Measurements from ENCODE around the gene ZMIZ1.

DNA sequence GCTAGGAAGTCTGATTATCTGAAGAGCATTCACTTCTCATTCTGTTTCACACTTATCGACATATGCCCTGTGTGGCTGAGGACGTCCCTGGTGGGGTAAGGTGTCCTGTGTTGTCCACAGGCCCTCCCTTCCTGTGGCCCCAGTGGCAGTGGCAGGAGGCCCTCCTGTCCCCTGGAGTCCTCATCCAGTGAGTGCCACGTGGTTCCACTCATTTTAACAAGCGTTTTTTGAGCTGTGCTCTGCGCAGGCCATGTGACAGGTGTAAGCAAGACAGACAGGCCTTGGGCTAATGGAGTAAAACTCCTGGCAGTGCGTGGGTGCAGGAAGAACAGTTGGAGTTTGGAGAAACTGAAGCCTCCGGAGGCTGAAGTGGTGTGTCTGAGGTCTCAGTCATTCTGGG, 239.2 kb downstream of the ZMIZ1 start:
- TF ChIP-seq, protein P1, sequence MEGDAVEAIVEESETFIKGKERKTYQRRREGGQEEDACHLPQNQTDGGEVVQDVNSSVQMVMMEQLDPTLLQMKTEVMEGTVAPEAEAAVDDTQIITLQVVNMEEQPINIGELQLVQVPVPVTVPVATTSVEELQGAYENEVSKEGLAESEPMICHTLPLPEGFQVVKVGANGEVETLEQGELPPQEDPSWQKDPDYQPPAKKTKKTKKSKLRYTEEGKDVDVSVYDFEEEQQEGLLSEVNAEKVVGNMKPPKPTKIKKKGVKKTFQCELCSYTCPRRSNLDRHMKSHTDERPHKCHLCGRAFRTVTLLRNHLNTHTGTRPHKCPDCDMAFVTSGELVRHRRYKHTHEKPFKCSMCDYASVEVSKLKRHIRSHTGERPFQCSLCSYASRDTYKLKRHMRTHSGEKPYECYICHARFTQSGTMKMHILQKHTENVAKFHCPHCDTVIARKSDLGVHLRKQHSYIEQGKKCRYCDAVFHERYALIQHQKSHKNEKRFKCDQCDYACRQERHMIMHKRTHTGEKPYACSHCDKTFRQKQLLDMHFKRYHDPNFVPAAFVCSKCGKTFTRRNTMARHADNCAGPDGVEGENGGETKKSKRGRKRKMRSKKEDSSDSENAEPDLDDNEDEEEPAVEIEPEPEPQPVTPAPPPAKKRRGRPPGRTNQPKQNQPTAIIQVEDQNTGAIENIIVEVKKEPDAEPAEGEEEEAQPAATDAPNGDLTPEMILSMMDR (conservative IDR thresholded peaks at IDR 0.05; ENCODE audit: low read depth in 2 of 2): no peak
- TF ChIP-seq POLR2AphosphoS5 (IDR thresholded peaks at IDR 0.05; ENCODE audit: low read depth) (no peak), CREB1 (CRISPR knock-in tag; IDR thresholded peaks at IDR 0.05; ENCODE audit: low read depth) (no peak), ZNF114 (CRISPR knock-in tag; IDR thresholded peaks at IDR 0.05) (no peak), JUNB (IDR thresholded peaks at IDR 0.05; ENCODE audit: unreplicated experiment) (no peak)
- TF ChIP-seq, protein P2, sequence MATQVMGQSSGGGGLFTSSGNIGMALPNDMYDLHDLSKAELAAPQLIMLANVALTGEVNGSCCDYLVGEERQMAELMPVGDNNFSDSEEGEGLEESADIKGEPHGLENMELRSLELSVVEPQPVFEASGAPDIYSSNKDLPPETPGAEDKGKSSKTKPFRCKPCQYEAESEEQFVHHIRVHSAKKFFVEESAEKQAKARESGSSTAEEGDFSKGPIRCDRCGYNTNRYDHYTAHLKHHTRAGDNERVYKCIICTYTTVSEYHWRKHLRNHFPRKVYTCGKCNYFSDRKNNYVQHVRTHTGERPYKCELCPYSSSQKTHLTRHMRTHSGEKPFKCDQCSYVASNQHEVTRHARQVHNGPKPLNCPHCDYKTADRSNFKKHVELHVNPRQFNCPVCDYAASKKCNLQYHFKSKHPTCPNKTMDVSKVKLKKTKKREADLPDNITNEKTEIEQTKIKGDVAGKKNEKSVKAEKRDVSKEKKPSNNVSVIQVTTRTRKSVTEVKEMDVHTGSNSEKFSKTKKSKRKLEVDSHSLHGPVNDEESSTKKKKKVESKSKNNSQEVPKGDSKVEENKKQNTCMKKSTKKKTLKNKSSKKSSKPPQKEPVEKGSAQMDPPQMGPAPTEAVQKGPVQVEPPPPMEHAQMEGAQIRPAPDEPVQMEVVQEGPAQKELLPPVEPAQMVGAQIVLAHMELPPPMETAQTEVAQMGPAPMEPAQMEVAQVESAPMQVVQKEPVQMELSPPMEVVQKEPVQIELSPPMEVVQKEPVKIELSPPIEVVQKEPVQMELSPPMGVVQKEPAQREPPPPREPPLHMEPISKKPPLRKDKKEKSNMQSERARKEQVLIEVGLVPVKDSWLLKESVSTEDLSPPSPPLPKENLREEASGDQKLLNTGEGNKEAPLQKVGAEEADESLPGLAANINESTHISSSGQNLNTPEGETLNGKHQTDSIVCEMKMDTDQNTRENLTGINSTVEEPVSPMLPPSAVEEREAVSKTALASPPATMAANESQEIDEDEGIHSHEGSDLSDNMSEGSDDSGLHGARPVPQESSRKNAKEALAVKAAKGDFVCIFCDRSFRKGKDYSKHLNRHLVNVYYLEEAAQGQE (IDR thresholded peaks at IDR 0.05; ENCODE audit: unreplicated experiment): no peak
- TF ChIP-seq, protein P3, sequence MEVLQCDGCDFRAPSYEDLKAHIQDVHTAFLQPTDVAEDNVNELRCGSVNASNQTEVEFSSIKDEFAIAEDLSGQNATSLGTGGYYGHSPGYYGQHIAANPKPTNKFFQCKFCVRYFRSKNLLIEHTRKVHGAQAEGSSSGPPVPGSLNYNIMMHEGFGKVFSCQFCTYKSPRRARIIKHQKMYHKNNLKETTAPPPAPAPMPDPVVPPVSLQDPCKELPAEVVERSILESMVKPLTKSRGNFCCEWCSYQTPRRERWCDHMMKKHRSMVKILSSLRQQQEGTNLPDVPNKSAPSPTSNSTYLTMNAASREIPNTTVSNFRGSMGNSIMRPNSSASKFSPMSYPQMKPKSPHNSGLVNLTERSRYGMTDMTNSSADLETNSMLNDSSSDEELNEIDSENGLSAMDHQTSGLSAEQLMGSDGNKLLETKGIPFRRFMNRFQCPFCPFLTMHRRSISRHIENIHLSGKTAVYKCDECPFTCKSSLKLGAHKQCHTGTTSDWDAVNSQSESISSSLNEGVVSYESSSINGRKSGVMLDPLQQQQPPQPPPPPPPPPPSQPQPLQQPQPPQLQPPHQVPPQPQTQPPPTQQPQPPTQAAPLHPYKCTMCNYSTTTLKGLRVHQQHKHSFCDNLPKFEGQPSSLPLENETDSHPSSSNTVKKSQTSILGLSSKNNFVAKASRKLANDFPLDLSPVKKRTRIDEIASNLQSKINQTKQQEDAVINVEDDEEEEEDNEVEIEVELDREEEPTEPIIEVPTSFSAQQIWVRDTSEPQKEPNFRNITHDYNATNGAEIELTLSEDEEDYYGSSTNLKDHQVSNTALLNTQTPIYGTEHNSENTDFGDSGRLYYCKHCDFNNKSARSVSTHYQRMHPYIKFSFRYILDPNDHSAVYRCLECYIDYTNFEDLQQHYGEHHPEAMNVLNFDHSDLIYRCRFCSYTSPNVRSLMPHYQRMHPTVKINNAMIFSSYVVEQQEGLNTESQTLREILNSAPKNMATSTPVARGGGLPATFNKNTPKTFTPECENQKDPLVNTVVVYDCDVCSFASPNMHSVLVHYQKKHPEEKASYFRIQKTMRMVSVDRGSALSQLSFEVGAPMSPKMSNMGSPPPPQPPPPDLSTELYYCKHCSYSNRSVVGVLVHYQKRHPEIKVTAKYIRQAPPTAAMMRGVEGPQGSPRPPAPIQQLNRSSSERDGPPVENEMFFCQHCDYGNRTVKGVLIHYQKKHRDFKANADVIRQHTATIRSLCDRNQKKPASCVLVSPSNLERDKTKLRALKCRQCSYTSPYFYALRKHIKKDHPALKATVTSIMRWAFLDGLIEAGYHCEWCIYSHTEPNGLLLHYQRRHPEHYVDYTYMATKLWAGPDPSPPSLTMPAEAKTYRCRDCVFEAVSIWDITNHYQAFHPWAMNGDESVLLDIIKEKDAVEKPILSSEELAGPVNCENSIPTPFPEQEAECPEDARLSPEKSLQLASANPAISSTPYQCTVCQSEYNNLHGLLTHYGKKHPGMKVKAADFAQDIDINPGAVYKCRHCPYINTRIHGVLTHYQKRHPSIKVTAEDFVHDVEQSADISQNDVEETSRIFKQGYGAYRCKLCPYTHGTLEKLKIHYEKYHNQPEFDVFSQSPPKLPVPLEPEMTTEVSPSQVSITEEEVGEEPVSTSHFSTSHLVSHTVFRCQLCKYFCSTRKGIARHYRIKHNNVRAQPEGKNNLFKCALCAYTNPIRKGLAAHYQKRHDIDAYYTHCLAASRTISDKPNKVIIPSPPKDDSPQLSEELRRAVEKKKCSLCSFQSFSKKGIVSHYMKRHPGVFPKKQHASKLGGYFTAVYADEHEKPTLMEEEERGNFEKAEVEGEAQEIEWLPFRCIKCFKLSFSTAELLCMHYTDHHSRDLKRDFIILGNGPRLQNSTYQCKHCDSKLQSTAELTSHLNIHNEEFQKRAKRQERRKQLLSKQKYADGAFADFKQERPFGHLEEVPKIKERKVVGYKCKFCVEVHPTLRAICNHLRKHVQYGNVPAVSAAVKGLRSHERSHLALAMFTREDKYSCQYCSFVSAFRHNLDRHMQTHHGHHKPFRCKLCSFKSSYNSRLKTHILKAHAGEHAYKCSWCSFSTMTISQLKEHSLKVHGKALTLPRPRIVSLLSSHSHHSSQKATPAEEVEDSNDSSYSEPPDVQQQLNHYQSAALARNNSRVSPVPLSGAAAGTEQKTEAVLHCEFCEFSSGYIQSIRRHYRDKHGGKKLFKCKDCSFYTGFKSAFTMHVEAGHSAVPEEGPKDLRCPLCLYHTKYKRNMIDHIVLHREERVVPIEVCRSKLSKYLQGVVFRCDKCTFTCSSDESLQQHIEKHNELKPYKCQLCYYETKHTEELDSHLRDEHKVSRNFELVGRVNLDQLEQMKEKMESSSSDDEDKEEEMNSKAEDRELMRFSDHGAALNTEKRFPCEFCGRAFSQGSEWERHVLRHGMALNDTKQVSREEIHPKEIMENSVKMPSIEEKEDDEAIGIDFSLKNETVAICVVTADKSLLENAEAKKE (CRISPR knock-in tag; IDR thresholded peaks at IDR 0.05): no peak

All from GM23338 (cell line).